Rectal smooth muscle tissue (tissue), 1 donor: ENCODE measurements around the gene CYP4F11.
"Not testable (repeated sequence)": the region's sequence is repeated elsewhere in the genome, so short reads cannot be mapped to it uniquely, and the experiment has no call there.

ENCODE experiments used
- H3K27ac ChIP-seq: one replicate; pipeline ENCODE4 v1.7.0; 2013; ENCODE audit warnings: low read depth, low read length, inconsistent platforms
- H3K27me3 ChIP-seq: one replicate; pipeline ENCODE4 v1.7.0; 2013; ENCODE audit warnings: low read length; ENCODE audit not compliant: control insufficient read depth, insufficient read depth
- H3K36me3 ChIP-seq: one replicate; pipeline ENCODE4 v1.7.0; 2013; ENCODE audit warnings: low read length; ENCODE audit not compliant: control insufficient read depth, insufficient read depth
- H3K4me1 ChIP-seq: one replicate; pipeline ENCODE4 v1.7.0; 2013; ENCODE audit warnings: low read length; ENCODE audit not compliant: control insufficient read depth, insufficient read depth
- H3K4me3 ChIP-seq: one replicate; pipeline ENCODE4 v1.7.0; 2013; ENCODE audit warnings: low read length
- H3K9ac ChIP-seq: one replicate; pipeline ENCODE4 v1.7.0; 2013; ENCODE audit warnings: low read length

Gene CYP4F11

GRCh38 chr19:15913830-15914229, 20.5 kb downstream of the CYP4F11 start:
- H3K27me3 ChIP-seq = peaks cover 10% of the 10 kb centered on the region
- H3K9ac ChIP-seq = no peak overlapping the region
- H3K4me3 ChIP-seq = no peak overlapping the region
- no peaks in the 10 kb centered on the region for H3K36me3 ChIP-seq
- no peak overlapping the region for H3K27ac ChIP-seq
- H3K4me1 ChIP-seq = no peaks in the 10 kb centered on the region

- no peaks in the 10 kb centered on the region for H3K4me1 ChIP-seq
- no peak overlapping the region for H3K27ac ChIP-seq
- no peak overlapping the region for H3K4me3 ChIP-seq
- peaks cover 10% of the 10 kb centered on the region for H3K27me3 ChIP-seq
- no peak overlapping the region for H3K9ac ChIP-seq
- no peaks in the 10 kb centered on the region for H3K36me3 ChIP-seq
Measured at GRCh38 chr19:15913384-15913783, 20.9 kb downstream of the CYP4F11 start.

- no peak overlapping the region for H3K27ac ChIP-seq
- H3K36me3 ChIP-seq = no peaks in the 10 kb centered on the region
- no peak overlapping the region for H3K9ac ChIP-seq
- H3K4me1 ChIP-seq = no peaks in the 10 kb centered on the region
- H3K4me3 ChIP-seq = no peak overlapping the region
- H3K27me3 ChIP-seq = peaks cover 10% of the 10 kb centered on the region
Measured at GRCh38 chr19:15911599-15912235, 22.6 kb downstream of the CYP4F11 start.

GRCh38 chr19:15905026-15905425, 29.3 kb downstream of the CYP4F11 start:
- Histone ChIP-seq H3K4me1 (no peaks in the 10 kb centered on the region), H3K4me3 (no peak overlapping the region), H3K27me3 (no peaks in the 10 kb centered on the region), H3K27ac (no peak overlapping the region), H3K36me3 (no peaks in the 10 kb centered on the region), H3K9ac (no peak overlapping the region)

- not testable (repeated sequence) for H3K4me1 ChIP-seq, H3K4me3 ChIP-seq, H3K27me3 ChIP-seq, H3K36me3 ChIP-seq, H3K27ac ChIP-seq, H3K9ac ChIP-seq
Measured at GRCh38 chr19:15902898-15903297, 31.4 kb downstream of the CYP4F11 start.

GRCh38 chr19:15902254-15902653, 32.1 kb downstream of the CYP4F11 start:
- Histone ChIP-seq H3K36me3 (no peaks in the 10 kb centered on the region), H3K4me1 (no peaks in the 10 kb centered on the region), H3K27ac (no peak overlapping the region), H3K9ac (no peak overlapping the region), H3K27me3 (no peaks in the 10 kb centered on the region), H3K4me3 (no peak overlapping the region)

GRCh38 chr19:15900504-15900903, 33.8 kb downstream of the CYP4F11 start:
- no peaks in the 10 kb centered on the region for H3K27me3 ChIP-seq
- no peak overlapping the region for H3K9ac ChIP-seq
- H3K27ac ChIP-seq = no peak overlapping the region
- H3K4me1 ChIP-seq = no peaks in the 10 kb centered on the region
- H3K36me3 ChIP-seq = no peaks in the 10 kb centered on the region
- H3K4me3 ChIP-seq = no peak overlapping the region

- H3K9ac ChIP-seq, H3K27me3 ChIP-seq, H3K4me3 ChIP-seq, H3K36me3 ChIP-seq, H3K4me1 ChIP-seq, H3K27ac ChIP-seq: not testable (repeated sequence)
Measured at GRCh38 chr19:15900032-15900431, 34.3 kb downstream of the CYP4F11 start.

- H3K4me3 ChIP-seq, H3K27ac ChIP-seq, H3K9ac ChIP-seq, H3K27me3 ChIP-seq, H3K4me1 ChIP-seq, H3K36me3 ChIP-seq: not testable (repeated sequence)
Measured at GRCh38 chr19:15899561-15899960, 34.8 kb downstream of the CYP4F11 start.

- Histone ChIP-seq H3K9ac (no peak within 1 kb of the TSS), H3K36me3 (no peaks in the 10 kb centered on the region), H3K4me3 (no peak within 1 kb of the TSS), H3K27me3 (no peaks in the 10 kb centered on the region), H3K27ac (no peak within 1 kb of the TSS), H3K4me1 (no peaks in the 10 kb centered on the region)
Measured at GRCh38 chr19:15897738-15898276, 36.5 kb downstream of the CYP4F11 start, which contains the start of gene CYP4F2. CYP4F2 (minus strand) TSS chr19:15898074; CDS start chr19:15897611, 463 bp downstream.

- Histone ChIP-seq H3K4me1 (no peaks in the 10 kb centered on the region), H3K9ac (no peak overlapping the region), H3K27ac (no peak overlapping the region), H3K27me3 (no peaks in the 10 kb centered on the region), H3K36me3 (no peaks in the 10 kb centered on the region), H3K4me3 (no peak overlapping the region)
Measured at GRCh38 chr19:15897026-15897737, 37.1 kb downstream of the CYP4F11 start.

- Histone ChIP-seq H3K4me3 (no peak overlapping the region), H3K27me3 (no peaks in the 10 kb centered on the region), H3K36me3 (no peaks in the 10 kb centered on the region), H3K9ac (no peak overlapping the region), H3K27ac (no peak overlapping the region), H3K4me1 (no peaks in the 10 kb centered on the region)
Measured at GRCh38 chr19:15895876-15896430, 38.4 kb downstream of the CYP4F11 start.
